ENCODE results near the gene RLBP1. TPM values are rescaled to one million over a fixed set of nuclear protein-coding genes. Genes with fewer than 3 reads are reported as not detected.
"Not testable (repeated sequence)": the region's sequence is repeated elsewhere in the genome, so short reads cannot be mapped to it uniquely, and the experiment has no call there.

Gene RLBP1
- total and polyA plus RNA-seq, 9 of the 15 experiments (the other 6 are each of a cell fraction or from before 2014, with no cell fraction given): 0.05 TPM; not detected in 8

DNA sequence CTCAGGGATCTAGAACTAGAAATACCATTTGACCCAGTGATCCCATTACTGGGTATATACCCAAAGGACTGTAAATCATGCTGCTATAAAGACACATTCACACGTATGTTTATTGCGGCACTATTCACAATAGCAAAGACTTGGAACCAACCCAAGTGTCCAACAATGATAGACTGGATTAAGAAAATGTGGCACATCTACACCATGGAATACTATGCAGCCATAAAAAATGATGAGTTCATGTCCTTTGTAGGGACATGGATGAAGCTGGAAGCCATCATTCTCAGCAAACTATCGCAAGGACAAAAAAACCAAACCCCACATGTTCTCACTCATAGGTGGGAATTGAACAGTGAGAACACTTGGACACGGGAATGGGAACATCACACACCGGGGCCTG, 28.8 kb upstream of the RLBP1 start:
- TF ChIP-seq POLR2A (conservative IDR thresholded peaks at IDR 0.05): 0 out of 2 replicates have a peak, but pooled peaks have one; percentile 17
- peak; percentile 41 for TF ChIP-seq ZNF146 (CRISPR knock-in tag; IDR thresholded peaks at IDR 0.05; ENCODE audit: unreplicated experiment)
- TF ChIP-seq NFIC (IDR thresholded peaks at IDR 0.05): 0 out of 2 replicates have a peak, but pooled peaks have one; percentile 6
- H3K4me3 ChIP-seq; FAIRE-seq; in situ Hi-C loops (cut with MboI); H3K4me2 ChIP-seq (ENCODE audit: insufficient read depth, low read length); intact Hi-C loops (cut with micrococcal nuclease); H3K9ac ChIP-seq (ENCODE audit: insufficient read depth in 1 of 2, low read depth in 2 of 2, low read length in 2 of 2); CTCF ChIA-PET (ENCODE audit: low intra/inter-chr PET ratio); BruUV-seq (replicated peaks); H3K27me3 ChIP-seq (ENCODE audit: control insufficient read depth in 2 of 2, insufficient read depth in 2 of 2, low read length in 2 of 2); H2AFZ ChIP-seq (ENCODE audit: low read depth, low read length); H3K27ac ChIP-seq (ENCODE audit: extremely low read depth, low read depth, low read length); POLR2A ChIA-PET; H3K4me1 ChIP-seq (replicated peaks in 1 of 2; ENCODE audit: control insufficient read depth in 2 of 2, insufficient read depth in 2 of 2, low read length in 2 of 2); ATAC-seq; H3K9me1 ChIP-seq (ENCODE audit: control insufficient read depth, insufficient read depth, low read length); H3K9me3 ChIP-seq (replicated peaks; ENCODE audit: control insufficient read depth, insufficient read depth, low read depth, low read length); DNase-seq (ENCODE audit: extremely low read depth in 1 of 4, low spot score in 3 of 4): not testable (repeated sequence)
- 0 out of 2 replicates have a peak, but pooled peaks cover 10% of the 10 kb centered on the region for H4K20me1 ChIP-seq (replicated peaks; ENCODE audit: control insufficient read depth, insufficient read depth, low read length)
- peaks cover 76% of the 10 kb centered on the region for H3K36me3 ChIP-seq (ENCODE audit: control insufficient read depth, insufficient read depth, low read length)
- H3K79me2 ChIP-seq (ENCODE audit: control insufficient read depth, insufficient read depth, low read length): peaks cover 38% of the 10 kb centered on the region
- 90% methylated on average over 3 of the region's 5 CpGs for WGBS (ENCODE audit: insufficient coverage, low coverage, missing lambda C conversion rate)

DNA sequence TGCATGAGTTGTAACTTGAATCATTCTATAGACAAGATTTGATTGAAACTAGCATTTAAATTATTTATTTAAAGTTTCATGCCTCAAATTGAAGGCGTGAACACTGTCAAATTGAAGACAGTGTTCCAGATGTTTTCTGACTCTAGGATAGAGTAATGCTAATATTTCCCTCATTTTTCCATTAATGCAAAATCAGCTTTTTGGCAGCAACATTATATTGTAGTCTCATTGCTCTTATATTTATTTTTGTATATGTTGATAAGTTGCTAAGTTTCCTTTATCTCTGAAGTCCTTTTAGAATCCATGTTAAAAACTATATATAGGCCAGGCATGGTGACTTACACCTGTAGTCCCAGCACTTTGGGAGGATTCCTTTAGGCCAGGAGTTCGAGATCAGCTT, 27.2 kb upstream of the RLBP1 start:
- ATAC-seq (no peak), DNase-seq (ENCODE audit: extremely low read depth in 1 of 4, low spot score in 3 of 4) (no peak), FAIRE-seq (no peak)
- WGBS (ENCODE audit: insufficient coverage, low coverage, missing lambda C conversion rate): 96% methylated on average over 2 of the region's 2 CpGs
- Histone ChIP-seq H3K79me2 (ENCODE audit: control insufficient read depth, insufficient read depth, low read length) (peaks cover 51% of the 10 kb centered on the region), H3K9ac (ENCODE audit: insufficient read depth in 1 of 2, low read depth in 2 of 2, low read length in 2 of 2) (no peak overlapping the region), H2AFZ (ENCODE audit: low read depth, low read length) (no peak overlapping the region), H3K27ac (ENCODE audit: extremely low read depth, low read depth, low read length) (no peak overlapping the region), H3K4me3 (no peak overlapping the region), H3K36me3 (ENCODE audit: control insufficient read depth, insufficient read depth, low read length) (peaks cover 67% of the 10 kb centered on the region), H3K4me2 (ENCODE audit: insufficient read depth, low read length) (no peak overlapping the region), H3K27me3 (ENCODE audit: control insufficient read depth in 2 of 2, insufficient read depth in 2 of 2, low read length in 2 of 2) (no peaks in the 10 kb centered on the region), H3K4me1 (replicated peaks in 1 of 2; ENCODE audit: control insufficient read depth in 2 of 2, insufficient read depth in 2 of 2, low read length in 2 of 2) (peaks cover 8 to 10% of the 10 kb centered on the region in 2 experiments; a peak in 4 of 5 replicates), H3K9me1 (ENCODE audit: control insufficient read depth, insufficient read depth, low read length) (peaks cover 4% of the 10 kb centered on the region), H3K9me3 (replicated peaks; ENCODE audit: control insufficient read depth, insufficient read depth, low read depth, low read length) (no peaks in the 10 kb centered on the region), H4K20me1 (replicated peaks; ENCODE audit: control insufficient read depth, insufficient read depth, low read length) (0 out of 2 replicates have a peak, but pooled peaks cover 10% of the 10 kb centered on the region)
- intact Hi-C loops (cut with micrococcal nuclease) (no loop called here), in situ Hi-C loops (cut with MboI) (no loop called here)
- ChIA-PET POLR2A (interaction anchor here (0.7 kb wide), 1 partner anchor 8 kb away, joined by 4 read pairs; no protein-coding TSS in a partner anchor), CTCF (ENCODE audit: low intra/inter-chr PET ratio) (no interaction called here)
- TF ChIP-seq SNIP1 (IDR thresholded peaks at IDR 0.05; ENCODE audit: low read depth) (no peak), C11orf30 (IDR thresholded peaks at IDR 0.05; ENCODE audit: low read depth) (0 out of 2 replicates have a peak, but pooled peaks have one; percentile 10), CBFB (CRISPR knock-in tag; IDR thresholded peaks at IDR 0.05) (no peak), HBP1 (CRISPR knock-in tag; IDR thresholded peaks at IDR 0.05) (no peak), ZNF316 (IDR thresholded peaks at IDR 0.05) (peak; percentile 55)
- TF ChIP-seq, protein P1, sequence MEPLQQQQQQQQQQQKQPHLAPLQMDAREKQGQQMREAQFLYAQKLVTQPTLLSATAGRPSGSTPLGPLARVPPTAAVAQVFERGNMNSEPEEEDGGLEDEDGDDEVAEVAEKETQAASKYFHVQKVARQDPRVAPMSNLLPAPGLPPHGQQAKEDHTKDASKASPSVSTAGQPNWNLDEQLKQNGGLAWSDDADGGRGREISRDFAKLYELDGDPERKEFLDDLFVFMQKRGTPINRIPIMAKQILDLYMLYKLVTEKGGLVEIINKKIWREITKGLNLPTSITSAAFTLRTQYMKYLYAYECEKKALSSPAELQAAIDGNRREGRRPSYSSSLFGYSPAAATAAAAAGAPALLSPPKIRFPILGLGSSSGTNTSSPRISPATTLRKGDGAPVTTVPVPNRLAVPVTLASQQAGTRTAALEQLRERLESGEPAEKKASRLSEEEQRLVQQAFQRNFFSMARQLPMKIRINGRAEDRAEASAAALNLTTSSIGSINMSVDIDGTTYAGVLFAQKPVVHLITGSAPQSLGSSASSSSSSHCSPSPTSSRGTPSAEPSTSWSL (CRISPR knock-in tag; IDR thresholded peaks at IDR 0.05; ENCODE audit: borderline replicate concordance): no peak
- BruUV-seq (replicated peaks): no TSS peak

All from K562 (cell line).